GM23338 (cell line): Measurements from ENCODE around the gene EIF2D. TPM values are rescaled to one million over a fixed set of nuclear protein-coding genes. Genes with fewer than 3 reads are reported as not detected.

Experiments used
- ATAC-seq: fragments of 200-7000 bp; cut with Tn5 transposase; 3 replicates; pipeline ENCODE4 v1.9.1; 2020
- DNase-seq: peaks from one replicate; pipeline ENCODE4 v3.0.0-alpha.2; 2015; ENCODE audit warnings: low spot score
- H2AFZ ChIP-seq: fragments of 200-600 bp; sonication (generic); 2 replicates; pipeline ENCODE4 v1.8.0; 2016; ENCODE audit warnings: antibody characterized with exemption, mild to moderate bottlenecking, moderate library complexity
- H3F3A ChIP-seq: fragments of 200-600 bp; sonication (generic); replicated peaks from 2 replicates; pipeline ENCODE4 v1.8.0; 2017; ENCODE audit warnings: antibody characterized with exemption, mixed run types, low read depth
- H3K27ac ChIP-seq: fragments of 200-600 bp; sonication (generic); 2 replicates; pipeline ENCODE4 v1.6.1; 2016; ENCODE audit warnings: low read depth
- H3K27me3 ChIP-seq: fragments of 200-600 bp; sonication (generic); 2 replicates; pipeline ENCODE4 v1.8.0; 2016; ENCODE audit warnings: mild to moderate bottlenecking, mixed run types, moderate library complexity; ENCODE audit not compliant: insufficient read depth
- H3K36me3 ChIP-seq: fragments of 200-600 bp; sonication (generic); 2 replicates; pipeline ENCODE4 v1.8.0; 2016; ENCODE audit warnings: mild to moderate bottlenecking; ENCODE audit not compliant: insufficient read depth
- H3K4me1 ChIP-seq: fragments of 200-600 bp; sonication (generic); 2 replicates; pipeline ENCODE4 v1.8.0; 2016; ENCODE audit warnings: mild to moderate bottlenecking, moderate library complexity; ENCODE audit not compliant: insufficient read depth
- H3K4me2 ChIP-seq: fragments of 200-600 bp; sonication (generic); 2 replicates; pipeline ENCODE4 v1.7.1; 2017; ENCODE audit warnings: mixed run types
- H3K4me3 ChIP-seq: fragments of 200-600 bp; sonication (generic); 2 replicates; pipeline ENCODE4 v1.6.1; 2016; ENCODE audit warnings: mixed run types
- H3K79me2 ChIP-seq: fragments of 200-600 bp; sonication (generic); replicated peaks from 2 replicates; pipeline ENCODE4 v1.8.0; 2017; ENCODE audit warnings: mild to moderate bottlenecking; ENCODE audit not compliant: insufficient read depth
- H3K9me2 ChIP-seq: fragments of 200-600 bp; sonication (generic); 2 replicates; pipeline ENCODE4 v1.8.0; 2017; ENCODE audit not compliant: insufficient read depth
- H4K20me1 ChIP-seq: fragments of 200-600 bp; sonication (generic); replicated peaks from 2 replicates; pipeline ENCODE4 v1.8.0; 2017; ENCODE audit warnings: mild to moderate bottlenecking; ENCODE audit not compliant: insufficient read depth
- H3K27ac Mint-ChIP-seq: 2 replicates; pipeline ENCODE4 v1.8.0; 2020; ENCODE audit warnings: inconsistent platforms, mild to moderate bottlenecking, moderate library complexity, mixed read lengths
- H3K27me3 Mint-ChIP-seq: 3 replicates; pipeline ENCODE4 v1.8.0; 2022; ENCODE audit warnings: low read depth, mild to moderate bottlenecking, moderate library complexity, mixed read lengths, inconsistent platforms; ENCODE audit not compliant: insufficient read depth, poor library complexity
- H3K36me3 Mint-ChIP-seq: 3 replicates; pipeline ENCODE4 v1.8.0; 2021; ENCODE audit warnings: low read depth, mild to moderate bottlenecking, inconsistent platforms, moderate library complexity, mixed read lengths
- H3K4me1 Mint-ChIP-seq: 3 replicates; pipeline ENCODE4 v1.8.0; 2020; ENCODE audit warnings: mild to moderate bottlenecking, inconsistent platforms, mixed read lengths
- H3K4me3 Mint-ChIP-seq: 3 replicates; pipeline ENCODE4 v1.8.0; 2021; ENCODE audit warnings: moderate library complexity, mild to moderate bottlenecking, inconsistent platforms, mixed read lengths
- H3K9me3 Mint-ChIP-seq: 3 replicates; pipeline ENCODE4 v1.8.0; 2020; ENCODE audit warnings: moderate library complexity, mild to moderate bottlenecking, inconsistent platforms, mixed read lengths
- CREB1 ChIP-seq: fragments of 250-450 bp; sonication (Bioruptor Pico); IDR thresholded peaks from 2 replicates; pipeline ENCODE4 v1.5.0; 2020; ENCODE audit warnings: low read depth, mild to moderate bottlenecking, moderate library complexity
- ETS1 ChIP-seq: IDR thresholded peaks from 2 replicates; pipeline ENCODE4 v1.6.1; 2016; ENCODE audit warnings: antibody characterized with exemption
- EZH2 ChIP-seq: fragments of 200-600 bp; sonication (generic); IDR thresholded peaks from one replicate; pipeline ENCODE4 v1.8.0; 2017; ENCODE audit warnings: antibody characterized with exemption, mild to moderate bottlenecking, low read depth; ENCODE audit not compliant: unreplicated experiment
- EZH2phosphoT487 ChIP-seq: fragments of 200-600 bp; sonication (generic); IDR thresholded peaks from one replicate; pipeline ENCODE4 v1.8.1; 2018; ENCODE audit warnings: antibody characterized with exemption; ENCODE audit not compliant: unreplicated experiment
- JUNB ChIP-seq: IDR thresholded peaks from one replicate; pipeline ENCODE4 v1.6.1; 2016; ENCODE audit warnings: antibody characterized with exemption; ENCODE audit not compliant: unreplicated experiment
- NANOG ChIP-seq: IDR thresholded peaks from 2 replicates; pipeline ENCODE4 v1.6.1; 2016; ENCODE audit warnings: antibody characterized with exemption, borderline replicate concordance
- POLR2AphosphoS5 ChIP-seq: IDR thresholded peaks from 2 replicates; pipeline ENCODE4 v1.6.1; 2016; ENCODE audit warnings: antibody characterized with exemption, low read depth
- STAT1 ChIP-seq: IDR thresholded peaks from one replicate; pipeline ENCODE4 v1.6.1; 2016; ENCODE audit warnings: antibody characterized with exemption; ENCODE audit not compliant: unreplicated experiment
- ZNF114 ChIP-seq: fragments of 250-450 bp; sonication (Bioruptor Pico); IDR thresholded peaks from 2 replicates; pipeline ENCODE4 v1.5.0; 2020; ENCODE audit warnings: mild to moderate bottlenecking, moderate library complexity
- ZNF331 ChIP-seq: fragments of 250-450 bp; sonication (Bioruptor Pico); IDR thresholded peaks from 2 replicates; pipeline ENCODE4 v1.5.0; 2020; ENCODE audit warnings: low read depth, mild to moderate bottlenecking, moderate library complexity
- ZNF462 ChIP-seq: fragments of 250-450 bp; sonication (Bioruptor Pico); IDR thresholded peaks from 2 replicates; pipeline ENCODE4 v1.5.0; 2020; ENCODE audit warnings: mild to moderate bottlenecking, moderate library complexity
- polyA plus RNA-seq: library from polyadenylated mRNA; unstranded; fragments of >200 nt; fragmentation: Nextera tagmentation; extraction: Ambion mirVana; gene quantifications from 2 replicates; pipeline ENCODE4 v1.2.1, GENCODE V29; 2016
- total RNA-seq: library from RNA; depleted of rRNA; stranded (reverse); fragments of >200 nt; shearing (Covaris generic); gene quantifications from 2 replicates; pipeline ENCODE4 v1.2.3, GENCODE V29; 2014
- TF ChIP-seq, protein P1 (sequence below): IDR thresholded peaks from one replicate; pipeline ENCODE4 v1.6.1; 2018; ENCODE audit warnings: antibody characterized with exemption; ENCODE audit not compliant: unreplicated experiment
- TF ChIP-seq, protein P2 (sequence below), 2 experiments: fragments of 200-600 bp in 1 of 2; sonication (generic) in 1 of 2; conservative IDR thresholded peaks; 2 replicates each; pipeline versions ENCODE4 v1.5.1 to v1.6.1; 2016 to 2017; ENCODE audit warnings: antibody characterized with exemption in 2 of 2, low read depth in 2 of 2, mild to moderate bottlenecking in 2 of 2, moderate library complexity in 1 of 2

The EIF2D gene
- total and polyA plus RNA-seq, 2 experiments from 2014 or later, result 25.1 to 34.8 TPM

- H3K79me2 ChIP-seq, result no peaks in the 10 kb centered on the region
- H3K4me3 Mint-ChIP-seq, result no peak overlapping the region
- 0 out of 2 replicates have a peak, but pooled peaks cover 4% of the 10 kb centered on the region for H3F3A ChIP-seq
- H3K4me3 ChIP-seq, result no peak overlapping the region
- no peak overlapping the region for H3K27ac ChIP-seq
- no peak overlapping the region for H3K4me2 ChIP-seq
- DNase-seq (no peak), ATAC-seq (no peak)
- H3K9me3 Mint-ChIP-seq, result no peaks in the 10 kb centered on the region
- no peaks in the 10 kb centered on the region for H3K36me3 Mint-ChIP-seq
- H4K20me1 ChIP-seq, result peaks cover 4% of the 10 kb centered on the region; the same call in 1 of the 2 replicates
- H2AFZ ChIP-seq, result no peak overlapping the region
- peaks cover 29% of the 10 kb centered on the region for H3K27me3 ChIP-seq
- H3K9me2 ChIP-seq, result no peaks in the 10 kb centered on the region
- TF ChIP-seq NANOG (no peak), EZH2phosphoT487 (no peak), ZNF114 (no peak), ZNF331 (CRISPR knock-in tag) (no peak), ZNF462 (CRISPR knock-in tag) (no peak), EZH2 (no peak), POLR2AphosphoS5 (no peak), CREB1 (no peak), ETS1 (no peak), STAT1 (no peak), JUNB (no peak)
- TF ChIP-seq, protein P1, sequence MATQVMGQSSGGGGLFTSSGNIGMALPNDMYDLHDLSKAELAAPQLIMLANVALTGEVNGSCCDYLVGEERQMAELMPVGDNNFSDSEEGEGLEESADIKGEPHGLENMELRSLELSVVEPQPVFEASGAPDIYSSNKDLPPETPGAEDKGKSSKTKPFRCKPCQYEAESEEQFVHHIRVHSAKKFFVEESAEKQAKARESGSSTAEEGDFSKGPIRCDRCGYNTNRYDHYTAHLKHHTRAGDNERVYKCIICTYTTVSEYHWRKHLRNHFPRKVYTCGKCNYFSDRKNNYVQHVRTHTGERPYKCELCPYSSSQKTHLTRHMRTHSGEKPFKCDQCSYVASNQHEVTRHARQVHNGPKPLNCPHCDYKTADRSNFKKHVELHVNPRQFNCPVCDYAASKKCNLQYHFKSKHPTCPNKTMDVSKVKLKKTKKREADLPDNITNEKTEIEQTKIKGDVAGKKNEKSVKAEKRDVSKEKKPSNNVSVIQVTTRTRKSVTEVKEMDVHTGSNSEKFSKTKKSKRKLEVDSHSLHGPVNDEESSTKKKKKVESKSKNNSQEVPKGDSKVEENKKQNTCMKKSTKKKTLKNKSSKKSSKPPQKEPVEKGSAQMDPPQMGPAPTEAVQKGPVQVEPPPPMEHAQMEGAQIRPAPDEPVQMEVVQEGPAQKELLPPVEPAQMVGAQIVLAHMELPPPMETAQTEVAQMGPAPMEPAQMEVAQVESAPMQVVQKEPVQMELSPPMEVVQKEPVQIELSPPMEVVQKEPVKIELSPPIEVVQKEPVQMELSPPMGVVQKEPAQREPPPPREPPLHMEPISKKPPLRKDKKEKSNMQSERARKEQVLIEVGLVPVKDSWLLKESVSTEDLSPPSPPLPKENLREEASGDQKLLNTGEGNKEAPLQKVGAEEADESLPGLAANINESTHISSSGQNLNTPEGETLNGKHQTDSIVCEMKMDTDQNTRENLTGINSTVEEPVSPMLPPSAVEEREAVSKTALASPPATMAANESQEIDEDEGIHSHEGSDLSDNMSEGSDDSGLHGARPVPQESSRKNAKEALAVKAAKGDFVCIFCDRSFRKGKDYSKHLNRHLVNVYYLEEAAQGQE, result no peak
- TF ChIP-seq, protein P2, sequence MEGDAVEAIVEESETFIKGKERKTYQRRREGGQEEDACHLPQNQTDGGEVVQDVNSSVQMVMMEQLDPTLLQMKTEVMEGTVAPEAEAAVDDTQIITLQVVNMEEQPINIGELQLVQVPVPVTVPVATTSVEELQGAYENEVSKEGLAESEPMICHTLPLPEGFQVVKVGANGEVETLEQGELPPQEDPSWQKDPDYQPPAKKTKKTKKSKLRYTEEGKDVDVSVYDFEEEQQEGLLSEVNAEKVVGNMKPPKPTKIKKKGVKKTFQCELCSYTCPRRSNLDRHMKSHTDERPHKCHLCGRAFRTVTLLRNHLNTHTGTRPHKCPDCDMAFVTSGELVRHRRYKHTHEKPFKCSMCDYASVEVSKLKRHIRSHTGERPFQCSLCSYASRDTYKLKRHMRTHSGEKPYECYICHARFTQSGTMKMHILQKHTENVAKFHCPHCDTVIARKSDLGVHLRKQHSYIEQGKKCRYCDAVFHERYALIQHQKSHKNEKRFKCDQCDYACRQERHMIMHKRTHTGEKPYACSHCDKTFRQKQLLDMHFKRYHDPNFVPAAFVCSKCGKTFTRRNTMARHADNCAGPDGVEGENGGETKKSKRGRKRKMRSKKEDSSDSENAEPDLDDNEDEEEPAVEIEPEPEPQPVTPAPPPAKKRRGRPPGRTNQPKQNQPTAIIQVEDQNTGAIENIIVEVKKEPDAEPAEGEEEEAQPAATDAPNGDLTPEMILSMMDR (conservative IDR thresholded peaks at IDR 0.05; ENCODE audit: low read depth in 2 of 2), result no peak
- peaks cover 16% of the 10 kb centered on the region; the same call in 1 of the 2 replicates for H3K4me1 ChIP-seq
- no peak overlapping the region for H3K27ac Mint-ChIP-seq
- peaks cover 16% of the 10 kb centered on the region for H3K27me3 Mint-ChIP-seq
- peaks cover 14% of the 10 kb centered on the region for H3K4me1 Mint-ChIP-seq
- H3K36me3 ChIP-seq, result no peaks in the 10 kb centered on the region
These were observed 42.6 kb upstream of the EIF2D start for GRCh38 chr1:206654828-206655227.
